Effector memory CD8-positive, alpha-beta T cell (primary cell): ENCODE data around the gene SYNGR1.
A peak's percentile ranks its signal among the peaks of the same experiment; 100 is the strongest.

Experiments
- ATAC-seq: fragments of 150-1000 bp; cut with Tn5 transposase; replicated peaks from 2 replicates; pipeline ENCODE4 v1.10.0; 2021; ENCODE audit warnings: mild to moderate bottlenecking, moderate library complexity
- DNase-seq, 3 experiments: peaks; one replicate each; pipeline ENCODE4 v3.0.0; 2021
- H3K27ac Mint-ChIP-seq, 2 donors: one replicate each; pipeline ENCODE4 v1.8.0; 2022; ENCODE audit warnings: mild to moderate bottlenecking in 2 of 2, mixed read lengths in 2 of 2, moderate library complexity in 2 of 2
- H3K27me3 Mint-ChIP-seq, 2 donors: one replicate each; pipeline ENCODE4 v1.8.0; 2022; ENCODE audit warnings: mixed read lengths in 2 of 2
- H3K36me3 Mint-ChIP-seq: one replicate; pipeline ENCODE4 v1.8.0; 2022; ENCODE audit warnings: mild to moderate bottlenecking, moderate library complexity, mixed read lengths; ENCODE audit not compliant: insufficient read depth
- H3K4me1 Mint-ChIP-seq, 2 donors: one replicate each; pipeline ENCODE4 v1.8.0; 2022; ENCODE audit warnings: low read depth in 2 of 2, mixed read lengths in 2 of 2
- H3K4me3 Mint-ChIP-seq, 2 donors: one replicate each; pipeline ENCODE4 v1.8.0; 2022; ENCODE audit warnings: mild to moderate bottlenecking in 2 of 2, mixed read lengths in 2 of 2, moderate library complexity in 2 of 2
- H3K9me3 Mint-ChIP-seq, 2 donors: one replicate each; pipeline ENCODE4 v1.8.0; 2022; ENCODE audit warnings: mixed read lengths in 2 of 2
- total RNA-seq, 9 experiments: gene quantifications; one replicate each; lab custom pipeline; 2026; lab: John Stamatoyannopoulos, UW

Gene SYNGR1
- 0.06 to 4.1 (median 1.1) reads per million in 9 experiments for total RNA-seq

- peak; percentile 6 for ATAC-seq
- H3K27ac Mint-ChIP-seq: peak within 1 kb of the TSS; percentile 35 to 46
Observed at GRCh38 chr22:39349967-39350726, at the start of gene SYNGR1. TSS of gene SYNGR1 (plus strand) at chr22:39349991. CDS start at chr22:39350011, 20 bp downstream.

GRCh38 chr22:39300186-39300830, 49.5 kb upstream of the SYNGR1 start:
- DNase-seq (no peak), ATAC-seq (no peak)
- Mint-ChIP-seq H3K9me3 (no peaks in the 10 kb centered on the region), H3K4me1 (peaks cover 4 to 11% of the 10 kb centered on the region in 2 donors), H3K27me3 (peaks cover 17 to 52% of the 10 kb centered on the region in 2 donors), H3K36me3 (no peaks in the 10 kb centered on the region), H3K27ac (peak overlapping the region in 1 of 2 donors; percentile 17), H3K4me3 (no peak overlapping the region)

More at GRCh38 chr22:39349967-39350726, at the start of gene SYNGR1:
- DNase-seq: no peak
- Mint-ChIP-seq H3K4me1 (peaks cover 4 to 12% of the 10 kb centered on the region in 2 donors), H3K27me3 (peaks cover 24 to 40% of the 10 kb centered on the region in 2 donors), H3K9me3 (no peaks in the 10 kb centered on the region), H3K4me3 (peak within 1 kb of the TSS; percentile 77), H3K36me3 (no peaks in the 10 kb centered on the region)

GRCh38 chr22:39301108-39301507, 48.7 kb upstream of the SYNGR1 start:
- no peak for ATAC-seq
- H3K27ac Mint-ChIP-seq: peak overlapping the region in 1 of 2 donors; percentile 14

DNA sequence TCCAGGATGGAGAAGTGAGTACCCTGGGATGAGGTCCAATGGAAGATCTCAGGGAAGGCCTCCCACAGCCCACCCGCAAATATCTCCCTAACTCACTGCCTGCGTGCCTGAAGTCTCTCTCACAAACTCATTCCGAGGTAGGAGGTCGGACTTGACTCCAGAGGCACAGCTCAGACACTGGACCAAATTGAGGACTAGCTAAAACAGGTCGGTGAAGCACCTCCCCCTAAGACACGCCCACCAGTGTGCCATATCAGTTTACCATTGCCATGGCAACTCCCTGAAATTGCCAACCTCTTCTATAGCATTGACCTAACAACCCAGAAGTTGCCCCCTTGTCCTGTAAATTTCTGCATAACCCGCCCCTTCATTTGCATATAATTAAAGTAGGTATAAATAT, 47.9 kb upstream of the SYNGR1 start:
- Mint-ChIP-seq H3K27ac (no peak overlapping the region), H3K9me3 (no peaks in the 10 kb centered on the region), H3K27me3 (peaks cover 12 to 42% of the 10 kb centered on the region in 2 donors), H3K4me3 (no peak overlapping the region), H3K4me1 (peaks cover 11 to 14% of the 10 kb centered on the region in 2 donors), H3K36me3 (no peaks in the 10 kb centered on the region)
- ATAC-seq (no peak), DNase-seq (no peak)

More at GRCh38 chr22:39301108-39301507, 48.7 kb upstream of the SYNGR1 start:
- no peaks in the 10 kb centered on the region for H3K9me3 Mint-ChIP-seq
- H3K27me3 Mint-ChIP-seq: peaks cover 17 to 50% of the 10 kb centered on the region in 2 donors
- no peak for DNase-seq
- no peak overlapping the region for H3K4me3 Mint-ChIP-seq
- no peaks in the 10 kb centered on the region for H3K36me3 Mint-ChIP-seq
- peaks cover 4 to 11% of the 10 kb centered on the region in 2 donors for H3K4me1 Mint-ChIP-seq

DNA sequence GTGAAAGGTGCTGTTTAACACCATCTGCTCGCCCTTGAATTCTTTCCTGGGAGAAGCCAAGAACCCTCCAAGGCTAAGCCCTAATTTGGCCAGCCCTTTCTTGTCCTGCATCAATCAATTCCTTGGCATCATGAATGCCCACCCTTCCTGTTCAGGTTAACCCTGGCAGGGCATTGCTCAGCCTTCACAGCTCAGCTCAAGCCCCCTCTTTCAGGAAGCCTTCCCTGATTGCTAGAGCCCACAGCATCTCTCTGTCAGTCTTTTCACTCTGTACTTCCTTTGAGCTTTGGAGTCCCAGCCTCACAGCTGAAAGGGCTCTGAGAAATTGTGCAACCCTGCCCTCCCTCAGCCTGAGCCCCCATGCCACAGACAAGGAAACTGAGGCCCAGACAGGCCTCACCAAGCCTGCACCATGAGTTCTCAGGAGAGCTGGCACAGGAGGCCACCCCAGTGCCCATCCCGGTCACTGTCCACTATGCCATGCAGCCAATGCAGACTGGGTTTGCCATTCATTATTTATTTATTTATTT, 47.3 kb upstream of the SYNGR1 start:
- H3K4me1 Mint-ChIP-seq: peaks cover 11 to 14% of the 10 kb centered on the region in 2 donors

DNA sequence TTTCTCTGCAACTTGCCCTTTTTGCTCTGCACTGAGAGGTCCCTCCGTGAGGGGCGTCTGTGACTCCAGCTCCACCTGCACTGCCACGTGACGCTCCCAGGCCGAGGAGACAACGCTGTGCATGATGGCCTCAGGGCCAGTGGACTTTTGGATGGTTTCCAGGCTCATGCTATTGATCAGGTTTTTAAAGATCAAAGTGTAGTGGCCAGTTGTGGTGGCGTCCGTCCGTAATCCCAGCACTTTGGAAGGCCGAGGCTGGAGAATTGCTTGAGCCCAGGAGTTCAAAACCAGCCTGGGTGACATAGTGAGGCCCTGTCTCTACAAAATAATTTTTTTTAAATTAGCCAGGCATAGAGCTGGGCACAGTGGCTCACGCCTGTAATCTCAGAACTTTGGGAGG, 46.4 kb upstream of the SYNGR1 start:
- DNase-seq (no peak), ATAC-seq (no peak)
- H3K36me3 Mint-ChIP-seq: peaks cover 3% of the 10 kb centered on the region
- no peak overlapping the region for H3K4me3 Mint-ChIP-seq
- H3K9me3 Mint-ChIP-seq: no peaks in the 10 kb centered on the region
- H3K4me1 Mint-ChIP-seq: peaks cover 11 to 12% of the 10 kb centered on the region in 2 donors
- peaks cover 7 to 28% of the 10 kb centered on the region in 2 donors for H3K27me3 Mint-ChIP-seq
- no peak overlapping the region for H3K27ac Mint-ChIP-seq

More for the DNA sequence above, 47.3 kb upstream of the SYNGR1 start:
- DNase-seq: no peak
- peaks cover 12 to 37% of the 10 kb centered on the region in 2 donors for H3K27me3 Mint-ChIP-seq
- no peak overlapping the region for H3K27ac Mint-ChIP-seq
- no peak overlapping the region for H3K4me3 Mint-ChIP-seq
- H3K36me3 Mint-ChIP-seq: no peaks in the 10 kb centered on the region
- ATAC-seq: no peak
- H3K9me3 Mint-ChIP-seq: no peaks in the 10 kb centered on the region

DNA sequence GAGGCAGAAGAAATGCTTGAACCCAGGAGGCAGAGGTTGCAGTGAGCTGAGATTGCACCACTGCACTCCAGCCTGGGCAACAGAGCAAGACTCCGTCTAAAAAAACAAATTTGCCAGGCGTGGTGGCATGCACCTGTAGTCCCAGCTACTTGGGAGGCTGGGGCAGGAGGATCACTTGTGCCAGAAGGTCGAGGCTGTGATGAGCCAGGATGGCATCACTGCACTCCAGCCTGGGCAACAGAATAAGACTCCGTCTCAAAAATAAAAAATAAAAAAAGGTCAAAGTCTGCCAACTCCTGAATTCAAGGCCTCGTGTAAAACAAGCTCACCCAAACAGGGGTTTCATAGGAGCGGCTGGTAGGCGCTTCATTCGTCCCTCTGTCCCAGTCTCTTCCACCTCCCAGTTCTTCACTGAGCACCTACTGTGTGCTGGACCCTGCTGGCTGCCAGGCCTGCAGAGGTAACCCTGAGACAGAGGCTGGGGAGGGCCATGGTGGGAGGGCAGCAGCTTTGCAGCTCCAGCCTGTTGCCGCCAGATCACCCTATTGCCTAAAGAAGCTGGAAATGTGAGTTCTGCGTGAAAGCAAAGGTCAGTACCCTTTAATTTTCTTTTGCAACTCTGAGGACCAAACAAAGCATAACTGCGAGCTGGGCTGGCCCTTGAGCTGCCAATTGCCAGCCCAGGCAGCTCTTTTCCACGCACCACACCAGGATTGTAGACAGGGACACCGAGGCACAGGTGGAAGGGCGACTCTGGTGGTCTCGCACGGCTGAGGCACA, 45.7 kb upstream of the SYNGR1 start:
- H3K27me3 Mint-ChIP-seq: peaks cover 7 to 26% of the 10 kb centered on the region in 2 donors
- peaks cover 3% of the 10 kb centered on the region for H3K36me3 Mint-ChIP-seq
- H3K4me1 Mint-ChIP-seq: peaks cover 12 to 16% of the 10 kb centered on the region in 2 donors
- no peak overlapping the region for H3K27ac Mint-ChIP-seq
- DNase-seq (no peak), ATAC-seq (no peak)
- H3K4me3 Mint-ChIP-seq: no peak overlapping the region
- H3K9me3 Mint-ChIP-seq: no peaks in the 10 kb centered on the region

DNA sequence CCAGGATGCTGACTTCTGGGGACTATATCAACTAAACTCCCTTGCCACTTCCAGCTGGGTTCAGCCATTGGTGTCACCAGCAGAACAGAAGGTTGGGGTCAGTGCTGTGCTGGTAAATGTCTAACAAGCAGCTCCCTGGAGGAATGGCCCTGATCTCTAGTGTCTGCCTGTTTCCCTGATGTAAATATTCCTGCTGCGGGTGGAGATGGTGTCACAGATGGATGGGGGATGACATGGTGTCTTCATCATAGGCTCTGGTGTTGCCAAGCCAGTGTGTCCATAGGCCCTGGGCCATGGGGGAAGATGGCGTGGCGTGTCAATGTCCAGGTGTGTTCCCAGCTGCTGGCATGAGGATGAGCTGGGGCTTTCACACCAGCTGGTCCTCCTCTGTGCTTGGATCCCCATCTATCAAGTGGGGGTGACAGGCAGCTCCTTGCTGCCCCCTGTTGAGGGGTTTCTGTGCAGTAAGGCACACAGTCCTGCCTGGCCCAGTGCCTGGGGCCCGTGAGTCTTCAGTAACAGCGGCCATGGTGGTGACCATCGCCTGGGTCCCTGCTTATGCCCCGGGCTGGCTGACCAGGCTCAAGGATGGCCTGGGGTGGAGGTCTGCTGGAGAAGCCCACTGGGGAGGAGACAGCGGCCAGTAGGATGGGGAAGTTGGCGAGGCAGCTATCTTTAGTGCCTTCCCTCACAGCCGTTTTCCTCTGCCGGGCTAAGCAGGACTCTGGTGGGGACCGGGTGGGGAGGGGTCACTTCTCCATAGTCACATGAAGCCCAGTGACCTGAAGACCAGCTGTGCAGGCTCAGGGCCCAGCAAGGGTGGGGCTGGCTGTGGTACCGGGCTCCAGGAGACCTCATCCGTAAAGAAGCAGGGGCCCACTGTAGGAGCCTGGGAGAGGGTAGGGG, 43.1 kb upstream of the SYNGR1 start:
- no peaks in the 10 kb centered on the region for H3K27me3 Mint-ChIP-seq
- H3K27ac Mint-ChIP-seq: no peak overlapping the region
- no peaks in the 10 kb centered on the region for H3K9me3 Mint-ChIP-seq
- no peak overlapping the region for H3K4me3 Mint-ChIP-seq
- H3K4me1 Mint-ChIP-seq: peaks cover 14 to 17% of the 10 kb centered on the region in 2 donors
- DNase-seq: peak; percentile 38 to 54 (median 42)
- peaks cover 18% of the 10 kb centered on the region for H3K36me3 Mint-ChIP-seq
- peak; percentile 63 for ATAC-seq

DNA sequence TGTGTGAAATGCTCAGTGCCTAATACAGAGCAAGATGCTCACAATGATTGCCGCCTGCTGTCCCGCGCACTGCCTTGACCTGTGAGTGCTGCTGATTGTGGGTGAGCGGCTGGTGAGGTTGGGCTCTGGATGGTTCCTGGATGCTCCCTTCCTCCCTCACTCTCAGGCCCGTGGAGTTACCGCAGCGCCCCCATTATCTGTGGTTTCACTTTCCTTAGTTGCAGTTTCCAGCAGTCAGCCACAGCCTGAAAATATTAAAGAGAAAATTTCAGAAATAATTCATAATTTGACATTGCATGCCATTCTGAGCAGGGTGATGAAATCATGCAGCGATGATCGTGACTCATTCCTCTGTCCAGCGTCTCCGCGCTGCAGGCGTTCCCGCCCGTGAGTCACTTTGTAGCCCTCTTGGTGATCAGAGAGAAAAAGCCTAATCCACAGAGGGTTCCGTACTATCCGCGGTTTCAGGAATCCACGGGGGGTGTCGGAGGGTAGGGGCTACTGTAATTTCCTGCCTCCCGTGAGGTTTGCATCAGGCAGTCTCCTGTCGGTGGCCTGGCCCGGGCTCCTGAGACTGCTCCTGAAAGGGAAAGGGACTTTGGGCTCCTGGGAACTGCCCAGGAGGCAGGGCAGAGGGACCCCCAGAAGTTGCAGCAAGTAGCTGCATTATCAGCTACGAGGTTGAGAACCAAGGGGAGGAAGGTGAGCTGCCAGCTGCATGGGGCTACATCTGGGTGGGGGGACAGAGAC, 41.0 kb upstream of the SYNGR1 start:
- H3K27me3 Mint-ChIP-seq: no peaks in the 10 kb centered on the region
- H3K9me3 Mint-ChIP-seq: no peaks in the 10 kb centered on the region
- H3K4me1 Mint-ChIP-seq: peaks cover 18 to 19% of the 10 kb centered on the region in 2 donors
- DNase-seq: no peak
- peak overlapping the region; percentile 52 to 63 for H3K27ac Mint-ChIP-seq
- peaks cover 39% of the 10 kb centered on the region for H3K36me3 Mint-ChIP-seq
- peak overlapping the region; percentile 15 to 25 for H3K4me3 Mint-ChIP-seq
- ATAC-seq: no peak

DNA sequence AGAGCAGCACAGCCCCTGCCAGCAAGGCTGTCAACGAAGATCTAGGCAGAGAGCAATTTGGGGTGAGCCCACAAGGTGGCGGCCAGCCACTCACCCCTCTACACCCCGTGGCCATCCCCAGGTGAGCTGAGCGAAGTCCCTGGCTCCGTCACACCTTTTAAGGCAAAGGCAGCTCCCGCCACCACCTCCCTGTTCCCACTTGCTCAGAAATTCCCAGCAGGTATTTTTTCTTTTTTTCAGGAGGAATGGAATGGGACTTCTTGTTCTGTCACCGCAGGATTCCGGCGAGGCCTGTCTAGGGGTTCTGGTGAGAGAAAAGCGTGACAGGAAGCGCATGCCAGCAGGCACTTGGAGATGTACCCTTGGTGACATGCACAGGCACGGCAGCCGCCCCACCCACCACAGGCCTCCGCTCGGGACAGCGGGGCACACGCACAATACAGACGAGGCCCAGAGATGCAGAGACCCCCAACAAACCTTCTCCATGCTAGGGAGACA, 40.4 kb upstream of the SYNGR1 start:
- Mint-ChIP-seq H3K27me3 (no peaks in the 10 kb centered on the region), H3K4me3 (no peak overlapping the region), H3K9me3 (no peaks in the 10 kb centered on the region), H3K4me1 (peaks cover 18 to 21% of the 10 kb centered on the region in 2 donors), H3K27ac (peak overlapping the region in 1 of 2 donors; percentile 63), H3K36me3 (peaks cover 45% of the 10 kb centered on the region)
- DNase-seq (no peak), ATAC-seq (no peak)

GRCh38 chr22:39309881-39310714, 39.7 kb upstream of the SYNGR1 start:
- DNase-seq (no peak), ATAC-seq (no peak)
- no peak overlapping the region for H3K4me3 Mint-ChIP-seq
- peaks cover 18 to 21% of the 10 kb centered on the region in 2 donors for H3K4me1 Mint-ChIP-seq
- H3K36me3 Mint-ChIP-seq: peaks cover 52% of the 10 kb centered on the region
- H3K27me3 Mint-ChIP-seq: no peaks in the 10 kb centered on the region
- H3K9me3 Mint-ChIP-seq: no peaks in the 10 kb centered on the region
- H3K27ac Mint-ChIP-seq: peak overlapping the region; percentile 16 to 57
